PFSK-1 (cell line): ENCODE measurements around the gene PDE6A.
A peak's percentile ranks its signal among the peaks of the same experiment; 100 is the strongest.

Experiments
- FOXP2 ChIP-seq: optimal IDR thresholded peaks from 2 replicates; pipeline ENCODE3; 2011; ENCODE audit warnings: borderline replicate concordance, control low read depth, inconsistent platforms; ENCODE audit not compliant: insufficient read depth; ENCODE audit errors: extremely low read length, extremely low read depth
- POLR2AphosphoS5 ChIP-seq: IDR thresholded peaks from 2 replicates; pipeline ENCODE4 v1.6.1; 2012; ENCODE audit warnings: low read depth, mild to moderate bottlenecking, control low read depth, low read length, moderate library complexity
- SIN3A ChIP-seq: IDR thresholded peaks from 2 replicates; pipeline ENCODE4 v1.6.1; 2012; ENCODE audit warnings: mild to moderate bottlenecking, low read length, moderate library complexity, borderline replicate concordance; ENCODE audit not compliant: insufficient read depth
- TAF1 ChIP-seq: IDR thresholded peaks from 2 replicates; pipeline ENCODE4 v1.6.1; 2012; ENCODE audit warnings: low read length, control low read depth, borderline replicate concordance; ENCODE audit not compliant: insufficient read depth
- TF ChIP-seq, protein P1 (sequence below), 2 experiments: IDR thresholded peaks; 2 replicates each; pipeline versions ENCODE4 v1.6.1 to v1.8.0; 2011 to 2012; ENCODE audit warnings: low read depth in 2 of 2, low read length in 2 of 2, control low read depth in 1 of 2, inconsistent platforms in 1 of 2, mild to moderate bottlenecking in 1 of 2, moderate library complexity in 1 of 2; ENCODE audit not compliant: insufficient read depth in 1 of 2

Gene PDE6A

DNA sequence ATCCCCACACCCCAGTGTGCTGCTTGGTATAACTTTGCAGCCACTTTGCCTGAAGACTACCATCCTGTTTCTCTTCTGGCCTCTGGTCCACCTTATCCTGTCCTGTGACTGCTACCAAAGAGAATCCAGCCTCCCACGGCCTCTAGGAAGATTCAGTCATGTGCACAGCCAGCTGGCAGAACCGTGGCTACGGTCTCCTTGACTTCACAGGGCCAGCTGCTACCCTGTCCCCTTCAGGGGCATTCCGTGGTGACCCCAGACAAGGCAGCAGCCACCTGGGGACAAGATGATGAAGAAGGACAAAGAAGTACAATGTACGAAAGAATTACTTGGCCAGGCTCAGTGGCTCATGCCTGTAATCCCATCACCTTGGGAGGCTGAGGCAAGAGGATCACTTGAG lies 98.6 kb downstream of the PDE6A start:
- TF ChIP-seq POLR2AphosphoS5 (no peak), TAF1 (no peak), SIN3A (no peak), FOXP2 (no peak)
- TF ChIP-seq, protein P1, sequence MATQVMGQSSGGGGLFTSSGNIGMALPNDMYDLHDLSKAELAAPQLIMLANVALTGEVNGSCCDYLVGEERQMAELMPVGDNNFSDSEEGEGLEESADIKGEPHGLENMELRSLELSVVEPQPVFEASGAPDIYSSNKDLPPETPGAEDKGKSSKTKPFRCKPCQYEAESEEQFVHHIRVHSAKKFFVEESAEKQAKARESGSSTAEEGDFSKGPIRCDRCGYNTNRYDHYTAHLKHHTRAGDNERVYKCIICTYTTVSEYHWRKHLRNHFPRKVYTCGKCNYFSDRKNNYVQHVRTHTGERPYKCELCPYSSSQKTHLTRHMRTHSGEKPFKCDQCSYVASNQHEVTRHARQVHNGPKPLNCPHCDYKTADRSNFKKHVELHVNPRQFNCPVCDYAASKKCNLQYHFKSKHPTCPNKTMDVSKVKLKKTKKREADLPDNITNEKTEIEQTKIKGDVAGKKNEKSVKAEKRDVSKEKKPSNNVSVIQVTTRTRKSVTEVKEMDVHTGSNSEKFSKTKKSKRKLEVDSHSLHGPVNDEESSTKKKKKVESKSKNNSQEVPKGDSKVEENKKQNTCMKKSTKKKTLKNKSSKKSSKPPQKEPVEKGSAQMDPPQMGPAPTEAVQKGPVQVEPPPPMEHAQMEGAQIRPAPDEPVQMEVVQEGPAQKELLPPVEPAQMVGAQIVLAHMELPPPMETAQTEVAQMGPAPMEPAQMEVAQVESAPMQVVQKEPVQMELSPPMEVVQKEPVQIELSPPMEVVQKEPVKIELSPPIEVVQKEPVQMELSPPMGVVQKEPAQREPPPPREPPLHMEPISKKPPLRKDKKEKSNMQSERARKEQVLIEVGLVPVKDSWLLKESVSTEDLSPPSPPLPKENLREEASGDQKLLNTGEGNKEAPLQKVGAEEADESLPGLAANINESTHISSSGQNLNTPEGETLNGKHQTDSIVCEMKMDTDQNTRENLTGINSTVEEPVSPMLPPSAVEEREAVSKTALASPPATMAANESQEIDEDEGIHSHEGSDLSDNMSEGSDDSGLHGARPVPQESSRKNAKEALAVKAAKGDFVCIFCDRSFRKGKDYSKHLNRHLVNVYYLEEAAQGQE (IDR thresholded peaks at IDR 0.05; ENCODE audit: insufficient read depth in 1 of 2, low read depth in 2 of 2, low read length in 2 of 2): no peak

- no peak for TF ChIP-seq FOXP2
- TF ChIP-seq, protein P1 (IDR thresholded peaks at IDR 0.05; ENCODE audit: insufficient read depth in 1 of 2, low read depth in 2 of 2, low read length in 2 of 2): no peak
- no peak for TF ChIP-seq TAF1
- no peak for TF ChIP-seq POLR2AphosphoS5
- TF ChIP-seq SIN3A: no peak
These were observed 99.0 kb downstream of the PDE6A start for GRCh38 chr5:149845601-149846000.

- TF ChIP-seq POLR2AphosphoS5 (no peak), SIN3A (no peak), FOXP2 (no peak), TAF1 (no peak)
- TF ChIP-seq, protein P1 (IDR thresholded peaks at IDR 0.05; ENCODE audit: insufficient read depth in 1 of 2, low read depth in 2 of 2, low read length in 2 of 2): no peak
These were observed 102.5 kb downstream of the PDE6A start for GRCh38 chr5:149841851-149842793.

- no peak for TF ChIP-seq POLR2AphosphoS5
These were observed 104.3 kb downstream of the PDE6A start for GRCh38 chr5:149840226-149840825.

DNA sequence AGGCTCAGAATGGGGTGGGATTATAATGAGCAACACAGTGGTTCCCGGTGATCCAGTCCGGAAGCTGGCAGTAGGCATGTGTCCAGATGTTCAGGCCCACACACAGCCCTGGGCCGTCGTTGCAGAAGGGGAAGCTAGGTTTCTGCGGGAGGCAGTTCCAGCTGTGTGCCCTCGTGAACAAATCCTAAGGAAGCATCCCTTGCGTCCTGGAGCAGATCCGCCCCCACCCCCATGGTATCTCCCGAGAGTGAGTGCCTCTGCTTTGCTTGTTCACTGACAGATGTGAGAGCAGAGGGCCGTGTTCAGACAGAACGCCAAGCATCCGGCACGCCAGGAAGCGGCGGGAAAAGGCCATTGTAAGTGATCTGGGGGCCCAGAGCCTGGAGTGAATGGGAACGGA lies 104.8 kb downstream of the PDE6A start:
- TF ChIP-seq SIN3A: no peak
- TF ChIP-seq, protein P1 (IDR thresholded peaks at IDR 0.05; ENCODE audit: insufficient read depth in 1 of 2, low read depth in 2 of 2, low read length in 2 of 2): peak in 1 of 2 experiments; percentile 25; a peak in 1 of 4 replicates
- TF ChIP-seq POLR2AphosphoS5: no peak
- TF ChIP-seq FOXP2: no peak
